Nephron progenitor cell (in vitro differentiated cells): ENCODE results near the gene MLX.

ENCODE experiments used
- DNase-seq: peaks from one replicate; pipeline ENCODE4 v3.0.0; 2021
- H3K27ac Mint-ChIP-seq: 2 replicates; pipeline ENCODE4 v1.8.0; 2021; ENCODE audit warnings: mild to moderate bottlenecking, moderate library complexity, mixed read lengths
- H3K27me3 Mint-ChIP-seq: 2 replicates; pipeline ENCODE4 v1.8.0; 2021; ENCODE audit warnings: mild to moderate bottlenecking, low read depth, mixed read lengths; ENCODE audit not compliant: poor library complexity
- H3K36me3 Mint-ChIP-seq: 2 replicates; pipeline ENCODE4 v1.8.0; 2021; ENCODE audit warnings: low read depth, mixed read lengths
- H3K4me1 Mint-ChIP-seq: 2 replicates; pipeline ENCODE4 v1.8.0; 2021; ENCODE audit warnings: mixed read lengths
- H3K4me3 Mint-ChIP-seq: 2 replicates; pipeline ENCODE4 v1.8.0; 2021; ENCODE audit warnings: mild to moderate bottlenecking, moderate library complexity, mixed read lengths
- H3K9me3 Mint-ChIP-seq: 2 replicates; pipeline ENCODE4 v1.8.0; 2021; ENCODE audit warnings: mild to moderate bottlenecking, moderate library complexity, mixed read lengths
- TF ChIP-seq, protein P1 (sequence below): fragments of 200-600 bp; sonication (generic); IDR thresholded peaks from 2 replicates; pipeline ENCODE4 v1.5.0; 2021; ENCODE audit warnings: antibody characterized with exemption

MLX gene, protein sequence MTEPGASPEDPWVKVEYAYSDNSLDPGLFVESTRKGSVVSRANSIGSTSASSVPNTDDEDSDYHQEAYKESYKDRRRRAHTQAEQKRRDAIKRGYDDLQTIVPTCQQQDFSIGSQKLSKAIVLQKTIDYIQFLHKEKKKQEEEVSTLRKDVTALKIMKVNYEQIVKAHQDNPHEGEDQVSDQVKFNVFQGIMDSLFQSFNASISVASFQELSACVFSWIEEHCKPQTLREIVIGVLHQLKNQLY

DNA sequence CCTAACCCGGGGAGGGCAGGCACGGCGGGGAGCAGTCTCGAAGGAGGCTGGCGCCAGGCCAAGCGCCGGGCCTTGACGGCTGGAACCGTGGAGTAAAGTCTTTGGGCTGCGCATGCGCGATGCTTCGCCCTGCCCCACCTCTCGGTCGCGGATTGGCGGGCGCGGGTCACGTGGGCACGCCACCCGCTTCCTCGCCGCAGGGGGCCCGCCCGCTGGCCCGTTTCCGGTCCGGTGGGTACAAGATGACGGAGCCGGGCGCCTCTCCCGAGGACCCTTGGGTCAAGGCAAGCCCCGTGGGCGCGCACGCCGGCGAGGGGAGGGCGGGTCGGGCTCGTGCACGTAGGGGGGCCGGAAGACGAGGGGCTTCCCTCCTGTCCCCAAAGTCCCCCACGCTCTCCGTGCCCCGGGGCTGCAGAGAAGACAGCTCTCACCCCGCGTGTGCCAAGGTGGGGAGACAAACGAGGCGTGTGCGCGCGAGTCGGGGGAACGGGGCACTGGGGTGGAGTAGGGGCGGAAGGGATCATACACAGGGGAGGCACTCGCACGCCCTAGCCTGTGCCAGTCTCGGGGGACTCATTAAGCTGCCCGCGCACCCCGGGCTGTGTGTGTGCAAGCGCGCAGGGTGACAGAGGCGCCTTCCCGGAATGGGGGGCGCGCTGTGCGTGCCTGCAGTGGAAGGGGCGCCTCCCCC lies at the start of gene MLX:
Gene MLX (plus strand): TSS at position 218 of the 691 bp plus-strand sequence. CDS start 25 bp downstream, at position 243.
- Mint-ChIP-seq H3K36me3 (peaks cover 31% of the 10 kb centered on the region), H3K27ac (peak within 1 kb of the TSS; percentile 78), H3K4me3 (peak within 1 kb of the TSS; percentile 95), H3K27me3 (no peaks in the 10 kb centered on the region), H3K9me3 (no peaks in the 10 kb centered on the region), H3K4me1 (peaks cover 28% of the 10 kb centered on the region)
- peak; percentile 96 for DNase-seq
- TF ChIP-seq, protein P1, sequence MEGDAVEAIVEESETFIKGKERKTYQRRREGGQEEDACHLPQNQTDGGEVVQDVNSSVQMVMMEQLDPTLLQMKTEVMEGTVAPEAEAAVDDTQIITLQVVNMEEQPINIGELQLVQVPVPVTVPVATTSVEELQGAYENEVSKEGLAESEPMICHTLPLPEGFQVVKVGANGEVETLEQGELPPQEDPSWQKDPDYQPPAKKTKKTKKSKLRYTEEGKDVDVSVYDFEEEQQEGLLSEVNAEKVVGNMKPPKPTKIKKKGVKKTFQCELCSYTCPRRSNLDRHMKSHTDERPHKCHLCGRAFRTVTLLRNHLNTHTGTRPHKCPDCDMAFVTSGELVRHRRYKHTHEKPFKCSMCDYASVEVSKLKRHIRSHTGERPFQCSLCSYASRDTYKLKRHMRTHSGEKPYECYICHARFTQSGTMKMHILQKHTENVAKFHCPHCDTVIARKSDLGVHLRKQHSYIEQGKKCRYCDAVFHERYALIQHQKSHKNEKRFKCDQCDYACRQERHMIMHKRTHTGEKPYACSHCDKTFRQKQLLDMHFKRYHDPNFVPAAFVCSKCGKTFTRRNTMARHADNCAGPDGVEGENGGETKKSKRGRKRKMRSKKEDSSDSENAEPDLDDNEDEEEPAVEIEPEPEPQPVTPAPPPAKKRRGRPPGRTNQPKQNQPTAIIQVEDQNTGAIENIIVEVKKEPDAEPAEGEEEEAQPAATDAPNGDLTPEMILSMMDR, result no peak

DNA sequence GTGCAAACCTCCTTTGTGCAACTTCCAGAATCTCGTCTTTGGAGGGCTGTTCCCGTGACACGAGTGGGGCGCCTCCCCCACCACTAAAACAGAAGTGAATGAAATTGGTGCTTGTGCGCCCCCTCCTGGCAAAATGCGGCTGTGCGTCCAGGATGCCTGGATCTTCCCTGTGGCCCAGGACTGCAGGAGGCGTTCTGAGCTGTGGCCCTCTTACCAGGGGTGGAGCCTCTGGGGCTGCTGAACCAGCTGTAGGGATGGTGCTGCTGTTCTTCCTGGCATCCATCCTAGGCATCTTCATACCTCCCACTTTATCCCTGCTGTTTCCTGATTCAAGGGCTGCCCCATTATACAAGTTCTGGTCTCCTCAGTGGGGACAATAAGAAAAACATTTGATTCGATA lies 49.4 kb upstream of the MLX start:
- H3K27me3 Mint-ChIP-seq, result peaks cover 3% of the 10 kb centered on the region
- peak; percentile 83 for DNase-seq
- peaks cover 68% of the 10 kb centered on the region for H3K4me1 Mint-ChIP-seq
- no peak overlapping the region for H3K27ac Mint-ChIP-seq
- H3K36me3 Mint-ChIP-seq, result peaks cover 19% of the 10 kb centered on the region
- no peaks in the 10 kb centered on the region for H3K9me3 Mint-ChIP-seq
- TF ChIP-seq, protein P1, result peak; percentile 83
- no peak overlapping the region for H3K4me3 Mint-ChIP-seq

DNA sequence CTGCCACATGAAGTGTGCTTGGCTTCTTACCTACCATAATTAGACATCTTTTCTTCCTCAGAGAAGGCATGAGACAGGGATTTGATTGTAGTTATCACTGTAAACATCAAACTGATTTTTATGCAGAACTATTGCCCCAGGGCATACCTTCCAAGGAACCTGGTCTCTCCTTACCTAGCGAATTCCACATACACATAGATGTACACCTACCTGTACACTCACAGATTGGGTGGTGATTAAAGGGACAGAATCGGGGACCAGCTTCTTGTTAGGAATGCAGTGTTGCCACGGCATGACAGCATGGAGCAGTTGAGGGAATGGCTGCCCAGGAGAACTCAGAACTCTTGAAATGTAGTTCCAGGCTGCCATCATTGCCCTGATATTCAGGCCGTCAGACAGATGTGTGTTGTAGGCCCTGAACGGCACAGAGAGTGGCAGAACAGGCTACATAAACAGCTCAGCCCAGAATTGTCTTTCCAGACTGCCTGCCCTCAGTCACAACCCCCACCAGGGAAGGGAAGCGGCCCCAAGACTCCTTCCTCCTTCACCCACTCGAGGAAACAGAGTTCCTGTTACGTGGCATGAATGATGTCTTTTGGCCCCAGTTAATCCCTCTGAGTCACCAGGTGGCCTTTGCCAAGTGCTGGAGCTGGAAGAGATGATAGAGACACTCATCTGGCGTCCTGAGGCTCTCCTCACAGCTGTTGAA lies 48.7 kb upstream of the MLX start:
- peaks cover 22% of the 10 kb centered on the region for H3K36me3 Mint-ChIP-seq
- H3K27me3 Mint-ChIP-seq, result peaks cover 3% of the 10 kb centered on the region
- TF ChIP-seq, protein P1, result no peak
- H3K4me3 Mint-ChIP-seq, result peak overlapping the region; percentile 49
- H3K27ac Mint-ChIP-seq, result peak overlapping the region; percentile 86
- H3K9me3 Mint-ChIP-seq, result no peaks in the 10 kb centered on the region
- H3K4me1 Mint-ChIP-seq, result peaks cover 75% of the 10 kb centered on the region
- no peak for DNase-seq

DNA sequence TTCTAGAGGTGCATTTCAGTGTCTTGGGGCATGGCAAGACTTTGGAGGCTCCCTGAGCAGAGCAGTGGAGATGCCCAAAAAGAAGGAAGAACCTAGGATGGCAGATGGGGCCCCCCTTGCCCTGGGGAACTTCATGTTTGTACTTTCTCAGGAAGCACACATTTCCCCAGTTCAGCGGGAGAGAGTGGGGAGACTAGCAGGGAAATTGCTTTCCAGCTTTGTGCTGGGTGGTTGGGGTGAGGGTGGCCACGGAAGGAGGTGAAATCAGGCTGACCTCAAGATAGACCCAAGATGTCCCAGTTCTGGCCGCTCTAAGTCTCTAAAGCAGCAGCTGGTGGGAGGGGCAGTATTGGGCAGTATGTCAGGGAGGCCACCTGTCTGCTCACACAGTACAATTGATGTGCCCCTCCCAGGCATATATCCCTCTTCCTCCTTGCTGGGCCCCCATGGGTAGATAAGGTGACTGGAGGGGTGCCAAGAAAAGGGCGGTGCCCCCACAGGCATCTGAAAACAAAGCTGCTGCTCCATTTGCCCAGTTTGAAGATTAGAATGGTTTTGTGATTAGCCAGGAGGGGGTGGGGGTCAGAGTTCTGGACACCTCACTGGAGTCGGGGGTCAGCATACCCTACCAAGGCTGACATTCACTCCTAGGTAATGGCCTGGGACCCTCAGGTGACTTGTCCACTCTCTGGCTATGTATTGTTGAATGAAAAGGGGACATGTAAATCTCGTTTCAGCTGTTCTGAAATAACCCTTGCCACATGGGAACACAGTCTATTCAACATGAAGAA lies 48.0 kb upstream of the MLX start:
- H3K36me3 Mint-ChIP-seq, result peaks cover 17% of the 10 kb centered on the region
- TF ChIP-seq, protein P1, result no peak
- H3K27ac Mint-ChIP-seq, result peak overlapping the region; percentile 99
- peaks cover 3% of the 10 kb centered on the region for H3K27me3 Mint-ChIP-seq
- DNase-seq, result no peak
- peak overlapping the region; percentile 49 for H3K4me3 Mint-ChIP-seq
- H3K4me1 Mint-ChIP-seq, result peaks cover 77% of the 10 kb centered on the region
- no peaks in the 10 kb centered on the region for H3K9me3 Mint-ChIP-seq

DNA sequence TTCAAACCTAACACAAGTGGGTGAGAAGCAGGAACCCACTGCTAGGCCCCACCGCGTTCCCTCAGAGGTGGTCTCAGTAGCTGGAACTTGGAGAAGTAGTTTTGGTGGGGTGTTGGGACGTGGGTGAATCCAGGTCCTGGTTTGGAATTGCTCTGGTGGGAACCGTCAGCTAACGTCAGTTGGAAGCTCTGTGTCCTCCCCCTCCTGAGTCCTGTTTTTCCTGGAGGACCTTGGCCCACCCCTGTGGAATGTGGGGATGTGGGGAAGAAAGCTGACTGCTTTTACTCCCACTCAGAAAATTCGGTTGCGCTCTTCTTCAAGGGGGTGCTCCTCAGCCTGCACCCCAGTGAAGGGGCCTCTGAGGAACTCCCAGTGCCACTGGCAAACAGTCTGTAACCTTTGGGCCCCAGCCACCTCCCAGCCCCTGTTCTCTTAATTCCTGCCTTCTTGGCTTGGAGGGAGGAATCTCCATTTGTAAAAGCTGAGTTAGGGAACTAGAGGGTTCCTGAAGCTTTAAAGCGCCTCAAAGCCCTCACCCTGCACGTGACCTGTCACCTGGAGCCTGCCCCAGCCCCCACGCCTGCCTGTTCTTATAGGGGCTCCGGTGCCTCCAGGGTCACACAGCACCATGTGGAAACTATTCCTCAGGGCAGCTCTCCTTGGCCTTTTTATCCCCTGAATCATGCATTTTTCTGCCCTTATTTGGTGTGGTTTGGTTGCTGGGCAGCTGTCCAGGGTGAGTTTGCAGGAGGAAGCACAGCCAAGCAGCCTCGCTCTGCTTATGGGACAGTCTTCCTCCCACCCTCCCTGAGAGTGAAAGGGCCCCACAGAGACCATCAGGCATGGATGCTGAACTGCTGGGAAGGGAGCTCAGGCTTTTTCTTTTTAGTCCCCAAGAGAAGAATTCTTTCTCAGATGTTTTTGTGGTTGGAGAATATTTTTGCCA lies 47.1 kb upstream of the MLX start:
- Mint-ChIP-seq H3K4me3 (peak overlapping the region; percentile 34), H3K9me3 (no peaks in the 10 kb centered on the region), H3K4me1 (peaks cover 74% of the 10 kb centered on the region), H3K36me3 (peaks cover 14% of the 10 kb centered on the region), H3K27me3 (peaks cover 3% of the 10 kb centered on the region), H3K27ac (peak overlapping the region; percentile 99)
- DNase-seq, result peak; percentile 54
- TF ChIP-seq, protein P1, result no peak
